H4 (cell line): ENCODE data around the gene ACVR2B. TPM values are rescaled to one million over a fixed set of nuclear protein-coding genes. Genes with fewer than 3 reads are reported as not detected.

Source experiments
- DNase-seq: peaks from one replicate; pipeline ENCODE4 v3.0.0-alpha.2; 2015; ENCODE audit warnings: low spot score
- total RNA-seq: library from RNA; depleted of rRNA; stranded (reverse); fragments of >200 nt; shearing (Covaris generic); gene quantifications from 2 replicates; pipeline ENCODE4 v1.2.3, GENCODE V29; 2014

The ACVR2B gene
- total RNA-seq, 1 experiment from 2014 or later, result 1.3 TPM

DNA sequence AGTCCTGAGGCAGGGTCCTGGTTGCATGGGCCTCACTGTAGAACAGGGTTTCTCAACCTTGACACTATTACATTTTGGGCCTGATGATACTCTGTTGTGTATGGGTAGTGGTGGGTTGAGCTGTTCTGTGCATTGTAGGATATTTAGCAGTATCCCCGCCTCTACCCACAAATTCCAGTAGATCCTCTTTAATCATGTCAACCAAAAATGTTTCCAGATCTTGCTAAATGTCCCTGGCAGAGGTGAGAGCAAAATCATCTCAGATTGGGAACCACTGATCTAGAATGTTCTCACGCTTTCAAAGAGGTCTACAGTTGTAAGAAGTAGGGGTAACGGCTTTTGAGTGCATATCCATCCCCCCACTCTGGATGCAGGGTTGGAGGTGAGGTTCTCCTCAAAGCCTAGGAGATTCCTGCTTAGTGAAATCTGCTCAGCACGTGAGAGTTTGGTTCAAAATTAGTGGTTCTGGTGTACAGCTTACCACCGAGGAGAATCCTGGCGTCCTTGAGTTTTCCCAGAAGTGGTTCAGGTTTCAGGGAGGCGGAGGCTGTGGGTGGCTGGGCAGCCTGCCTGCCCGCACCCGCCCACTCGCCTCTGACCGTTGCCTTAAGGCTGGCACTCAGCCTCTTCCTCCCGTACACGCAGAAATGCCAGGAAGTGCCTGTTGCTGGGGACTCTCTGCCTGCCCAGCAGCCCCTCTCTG is 5.3 kb downstream of the ACVR2B start:
- DNase-seq, result peak; percentile 79

DNA sequence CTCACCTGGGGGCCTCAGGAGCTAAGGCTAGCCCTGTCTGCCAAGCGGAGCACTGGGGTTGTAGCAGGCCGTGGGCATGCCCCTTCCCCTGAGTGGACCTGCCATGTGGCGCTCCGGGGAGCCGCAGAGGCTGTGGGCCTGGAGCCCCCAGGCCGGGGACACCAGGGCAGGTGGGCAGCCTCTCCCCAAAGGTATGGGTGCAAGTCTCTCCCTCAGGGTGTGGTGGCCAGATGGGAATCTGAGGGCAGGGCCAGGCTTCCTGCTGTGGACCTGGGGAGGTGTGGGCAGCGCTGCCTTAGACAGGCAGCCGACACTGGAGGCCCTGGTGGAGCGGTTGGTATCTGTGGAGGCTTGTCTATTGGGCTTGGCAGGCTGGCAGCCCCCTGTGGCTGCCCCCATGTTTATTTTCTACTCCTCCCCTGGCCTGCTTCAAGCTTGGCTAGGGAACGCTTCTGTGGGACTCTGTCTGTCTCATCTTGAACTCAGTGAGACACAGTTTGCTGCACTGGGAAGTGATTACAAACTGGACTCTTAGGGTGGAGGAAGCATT is 5.9 kb downstream of the ACVR2B start:
- DNase-seq, result no peak

DNA sequence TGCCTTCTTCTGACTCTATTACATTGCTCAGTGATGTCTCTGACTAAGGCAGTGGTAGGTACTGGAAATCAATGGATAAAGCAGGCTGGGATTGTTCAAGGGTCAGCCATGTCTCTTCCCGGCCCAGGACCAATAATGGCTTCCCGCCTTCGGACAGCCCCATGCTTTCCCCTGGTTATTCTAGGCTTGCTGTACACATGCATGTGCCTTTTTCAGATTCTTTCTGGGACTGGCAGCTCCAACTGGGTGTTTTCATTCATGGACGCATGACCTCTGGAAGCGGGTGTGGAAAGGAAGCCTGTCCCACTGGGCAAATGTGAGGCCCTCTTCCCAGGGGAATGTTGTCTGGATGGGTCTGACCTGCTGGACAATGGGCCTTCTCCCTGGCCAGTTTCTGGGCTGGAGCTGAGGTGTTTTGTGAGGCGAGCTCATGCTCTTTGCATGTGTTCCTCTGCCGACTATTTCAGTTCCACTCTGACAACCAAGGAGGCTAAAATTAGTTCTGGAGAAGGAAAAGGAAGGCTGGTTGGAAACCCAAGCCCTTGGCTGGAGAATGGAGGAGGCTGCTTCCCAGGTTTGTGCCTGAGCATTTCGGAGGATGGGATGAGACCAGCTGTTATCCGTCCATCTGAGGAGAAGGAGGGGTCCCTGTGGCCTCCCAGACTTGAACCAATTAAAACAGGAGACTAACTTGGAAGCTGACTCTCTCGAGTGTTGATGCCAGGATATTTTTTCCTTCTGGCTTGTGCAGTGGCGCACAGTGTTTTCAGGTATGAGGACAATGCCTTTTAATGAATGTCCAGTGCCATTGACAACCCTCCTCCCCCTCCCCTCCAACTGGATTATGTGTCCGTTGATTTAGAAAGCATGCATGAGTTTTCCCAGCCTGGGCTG is 6.9 kb downstream of the ACVR2B start:
- DNase-seq, result no peak

DNA sequence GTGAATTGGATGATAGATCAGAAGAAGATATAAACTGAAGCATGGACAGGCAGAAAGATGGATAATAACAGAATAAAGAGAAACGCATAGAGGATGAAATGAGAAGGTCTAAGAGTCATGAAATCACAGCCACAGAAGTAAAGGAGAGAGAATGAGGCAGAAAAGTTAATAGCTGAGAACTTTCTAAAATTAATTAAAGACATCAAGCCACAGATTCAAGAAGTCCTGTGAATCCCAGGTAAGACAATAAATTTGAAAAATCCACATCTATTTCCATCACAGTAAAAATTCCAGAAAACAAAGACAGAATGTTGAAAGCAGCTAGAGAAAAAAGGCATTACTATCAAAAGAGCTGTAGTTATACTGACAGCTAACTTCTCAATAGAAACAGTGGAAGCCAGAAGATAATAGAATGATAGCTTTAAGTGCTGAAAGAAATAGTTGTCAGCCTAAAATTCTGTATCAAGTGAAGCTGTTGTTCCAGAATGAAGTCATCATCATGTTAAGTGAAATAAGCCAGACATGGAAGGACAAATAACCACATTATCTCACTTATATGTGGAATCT is 12.0 kb downstream of the ACVR2B start:
- no peak for DNase-seq

DNA sequence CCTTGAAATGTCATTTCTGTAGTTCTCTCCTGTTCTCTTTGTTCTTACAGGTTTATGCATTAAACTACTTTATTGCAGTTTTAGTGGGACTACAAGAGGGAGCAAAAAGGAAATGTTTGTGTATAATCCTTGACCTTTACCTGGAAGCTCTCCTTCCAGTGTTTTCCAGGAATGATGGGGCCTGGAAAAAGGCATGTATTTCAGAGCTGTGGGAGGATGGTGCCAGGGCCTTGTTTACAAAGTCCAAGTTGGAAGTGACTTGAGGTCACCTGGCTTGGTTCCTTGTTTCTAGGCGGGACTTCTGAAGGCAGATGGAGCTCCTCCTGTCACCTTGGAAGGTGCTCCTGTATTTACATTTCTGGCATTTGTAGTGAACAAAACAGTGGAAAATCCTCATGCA is 15.1 kb downstream of the ACVR2B start:
- DNase-seq, result no peak

DNA sequence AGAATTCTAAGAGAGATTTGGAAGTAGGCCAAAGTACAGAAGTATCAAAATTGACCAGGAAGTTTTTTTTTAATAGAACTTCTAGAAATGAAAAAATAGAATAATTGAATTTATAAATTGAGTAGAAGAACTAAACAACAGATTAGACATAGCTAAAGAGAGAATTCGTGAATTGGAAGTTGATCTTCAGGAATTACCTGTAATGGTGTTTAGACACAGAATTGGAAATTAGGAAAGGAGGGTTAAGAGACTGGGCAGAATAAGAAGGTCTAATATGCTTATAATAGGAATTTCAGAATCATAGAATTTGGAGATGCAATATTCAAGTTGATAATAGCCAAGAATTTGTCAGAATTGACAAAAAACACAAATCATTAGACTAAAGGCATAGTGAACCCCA is 16.2 kb downstream of the ACVR2B start:
- no peak for DNase-seq

DNA sequence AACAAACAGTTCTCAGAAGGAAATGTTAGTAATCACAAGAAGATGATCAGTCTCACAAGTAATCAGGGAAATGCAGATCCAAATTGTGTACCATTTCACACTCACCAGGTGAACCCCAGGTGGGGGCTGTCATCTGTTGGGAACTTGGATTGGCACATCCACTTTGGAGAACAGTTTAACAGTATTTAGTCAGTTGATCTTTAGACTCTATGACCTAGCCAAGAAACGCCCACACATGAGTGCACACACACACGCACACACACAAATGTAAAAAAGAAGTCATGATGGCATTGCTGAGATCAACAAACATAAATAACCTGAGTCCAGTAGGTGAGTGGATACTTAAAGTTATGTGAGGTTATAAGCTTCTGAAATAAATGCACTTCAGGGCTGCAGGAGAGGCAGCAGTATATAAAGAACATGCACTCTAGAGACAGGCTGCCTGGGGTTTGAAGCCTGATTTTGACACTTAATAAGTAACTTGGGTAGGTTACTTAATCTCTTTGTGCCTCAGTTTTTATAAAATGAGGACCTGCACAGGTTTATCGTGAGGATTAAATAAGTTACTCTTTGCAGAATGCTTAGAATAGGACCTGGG is 17.7 kb downstream of the ACVR2B start:
- no peak for DNase-seq

DNA sequence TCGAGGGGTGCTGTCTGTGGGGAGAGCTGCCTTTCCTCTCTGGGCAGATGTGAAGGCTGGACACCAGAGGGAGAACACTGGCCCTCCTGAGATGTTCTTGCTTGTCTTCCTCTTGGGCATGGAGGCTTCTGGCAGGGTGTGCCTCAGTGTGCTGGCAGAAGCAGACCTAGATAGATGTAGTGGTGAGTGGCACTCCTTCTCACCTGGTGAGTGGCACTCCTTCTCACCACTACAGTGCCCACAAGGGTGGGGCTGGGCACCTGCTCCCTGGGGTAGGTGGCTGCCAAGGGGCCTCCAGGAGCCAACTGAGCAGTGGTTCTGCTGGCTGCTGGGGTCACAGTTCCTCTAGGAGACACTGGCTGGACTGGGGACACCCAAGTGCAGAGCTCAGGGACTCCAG is 18.7 kb downstream of the ACVR2B start:
- DNase-seq, result no peak

DNA sequence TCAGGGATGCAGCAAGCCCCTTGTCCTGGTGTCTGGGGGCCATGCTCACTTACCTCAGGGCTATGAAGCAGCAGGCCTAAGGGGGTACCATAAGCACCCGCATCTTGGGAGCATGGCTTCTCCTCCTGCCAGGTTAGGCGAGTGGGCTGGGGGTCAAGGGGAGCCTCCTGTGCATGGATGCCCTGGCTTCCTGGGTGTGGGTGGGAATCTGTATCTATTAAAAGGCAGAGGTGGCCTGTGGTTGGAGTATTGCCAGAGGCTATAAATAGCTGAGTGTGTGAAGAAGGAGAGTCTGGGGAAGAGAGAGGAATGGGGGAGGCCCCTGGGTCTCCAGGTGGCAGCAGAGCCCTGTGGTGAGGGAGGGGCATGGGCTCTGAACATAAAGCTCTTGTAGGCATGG is 19.5 kb downstream of the ACVR2B start:
- no peak for DNase-seq

DNA sequence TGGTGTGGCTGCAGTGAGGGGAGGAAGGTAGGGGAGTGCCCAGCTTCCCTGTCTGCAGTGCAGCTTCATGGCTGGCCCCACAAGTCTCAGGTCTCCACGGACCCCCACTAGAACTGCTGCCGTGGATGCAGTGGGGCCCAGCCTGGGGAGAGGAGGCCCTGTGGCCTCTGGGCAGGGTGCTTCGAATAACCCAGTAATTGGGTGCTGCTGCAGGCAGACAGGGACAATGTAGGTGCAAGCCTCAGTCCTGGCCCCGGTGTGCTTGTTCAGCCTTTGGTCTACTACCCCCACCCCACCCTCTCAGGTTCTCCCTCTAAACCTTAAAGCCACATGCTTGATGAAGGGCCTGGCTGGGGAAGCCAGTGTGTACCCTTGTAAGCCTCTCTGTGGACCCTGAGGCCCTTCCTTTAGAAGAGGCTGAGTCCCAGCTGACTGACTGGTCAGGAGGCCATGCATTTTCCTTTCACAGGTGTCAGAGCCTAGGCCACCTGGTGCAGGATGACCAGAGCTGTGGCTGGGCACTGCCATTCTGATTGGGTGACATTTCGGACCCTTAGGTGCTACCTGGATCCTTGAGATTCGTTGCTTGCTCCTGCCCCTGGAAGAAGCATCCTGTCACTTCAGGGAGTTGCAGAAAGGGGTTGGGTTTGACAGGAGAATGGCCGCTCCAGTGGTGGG is 21.4 kb downstream of the ACVR2B start:
- DNase-seq, result no peak

DNA sequence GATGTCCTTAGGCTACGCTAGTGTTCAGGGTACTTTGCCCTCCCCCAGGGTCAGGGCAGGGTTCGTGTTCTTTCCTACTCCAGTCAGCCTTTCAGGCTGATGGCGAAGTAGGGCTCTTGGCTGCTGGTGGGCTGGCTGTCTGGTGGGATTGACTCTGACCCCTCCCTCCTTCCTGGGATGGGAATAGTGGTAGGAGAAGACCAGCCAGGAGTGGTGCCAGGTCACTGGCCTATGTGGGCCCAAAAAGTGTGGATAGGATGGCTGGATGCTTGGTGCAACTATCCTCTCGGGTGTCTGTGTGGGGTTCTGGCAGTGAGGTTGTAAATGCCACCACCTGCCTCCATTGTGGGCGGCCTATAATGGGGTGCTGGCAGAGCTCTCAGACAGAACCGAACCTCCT is 22.0 kb downstream of the ACVR2B start:
- no peak for DNase-seq

DNA sequence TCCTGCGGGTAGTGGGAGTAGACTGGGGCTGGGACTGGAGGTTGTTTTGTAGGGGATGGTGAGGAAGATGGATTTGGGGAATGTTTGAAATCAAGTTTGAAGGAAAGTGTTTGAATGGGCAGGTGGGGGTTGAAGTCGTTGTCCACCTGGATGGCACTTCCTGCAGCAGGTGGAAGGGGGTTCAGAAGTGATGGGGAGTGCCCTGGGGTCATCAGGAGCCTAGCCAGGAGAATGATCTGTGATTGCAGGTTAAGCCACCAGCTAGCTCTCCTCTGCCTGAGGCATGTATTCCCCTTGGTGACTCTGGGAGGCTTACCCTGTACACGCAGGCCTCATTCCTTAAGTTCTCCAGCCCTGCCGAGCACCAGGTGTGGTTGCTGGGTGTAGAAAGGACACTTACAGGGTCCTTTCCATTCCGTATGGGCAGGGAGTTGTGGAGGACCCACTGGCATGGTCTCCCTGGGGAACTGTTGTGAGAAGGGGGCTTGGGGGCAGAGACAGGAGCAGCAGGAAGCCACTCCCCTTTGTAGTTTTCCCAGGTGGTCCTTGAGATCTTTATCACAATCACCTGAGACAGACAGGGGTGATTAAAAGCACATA is 22.6 kb downstream of the ACVR2B start:
- no peak for DNase-seq

DNA sequence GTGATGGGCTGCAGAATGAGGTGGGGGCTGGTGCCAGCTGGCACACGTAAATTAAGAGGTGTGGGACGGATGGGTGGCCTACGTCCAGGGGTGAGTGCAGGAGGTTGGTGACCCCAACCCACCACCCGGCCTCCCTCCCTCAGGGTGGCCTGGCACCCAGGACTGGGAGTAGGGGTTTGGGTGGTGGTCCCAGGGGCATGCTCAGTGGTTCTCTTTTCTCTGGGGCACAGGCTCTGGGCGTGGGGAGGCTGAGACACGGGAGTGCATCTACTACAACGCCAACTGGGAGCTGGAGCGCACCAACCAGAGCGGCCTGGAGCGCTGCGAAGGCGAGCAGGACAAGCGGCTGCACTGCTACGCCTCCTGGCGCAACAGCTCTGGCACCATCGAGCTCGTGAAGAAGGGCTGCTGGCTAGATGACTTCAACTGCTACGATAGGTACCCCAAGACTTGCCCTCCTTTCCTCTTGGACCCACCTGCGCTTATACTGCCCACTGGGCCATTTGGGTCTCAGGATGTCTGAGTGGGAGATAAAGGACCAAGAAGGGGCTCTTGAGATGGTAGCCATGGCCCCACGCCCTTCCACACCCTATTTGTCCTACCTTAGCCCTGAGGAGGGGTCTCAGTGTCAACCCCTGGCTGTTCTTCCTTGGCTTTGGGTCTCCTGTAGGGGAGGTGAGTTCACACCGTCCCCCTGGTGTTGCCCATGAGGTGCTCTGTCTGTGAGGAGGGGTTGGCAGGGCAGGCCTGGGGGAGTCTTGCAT is 23.5 kb downstream of the ACVR2B start:
- DNase-seq, result no peak

DNA sequence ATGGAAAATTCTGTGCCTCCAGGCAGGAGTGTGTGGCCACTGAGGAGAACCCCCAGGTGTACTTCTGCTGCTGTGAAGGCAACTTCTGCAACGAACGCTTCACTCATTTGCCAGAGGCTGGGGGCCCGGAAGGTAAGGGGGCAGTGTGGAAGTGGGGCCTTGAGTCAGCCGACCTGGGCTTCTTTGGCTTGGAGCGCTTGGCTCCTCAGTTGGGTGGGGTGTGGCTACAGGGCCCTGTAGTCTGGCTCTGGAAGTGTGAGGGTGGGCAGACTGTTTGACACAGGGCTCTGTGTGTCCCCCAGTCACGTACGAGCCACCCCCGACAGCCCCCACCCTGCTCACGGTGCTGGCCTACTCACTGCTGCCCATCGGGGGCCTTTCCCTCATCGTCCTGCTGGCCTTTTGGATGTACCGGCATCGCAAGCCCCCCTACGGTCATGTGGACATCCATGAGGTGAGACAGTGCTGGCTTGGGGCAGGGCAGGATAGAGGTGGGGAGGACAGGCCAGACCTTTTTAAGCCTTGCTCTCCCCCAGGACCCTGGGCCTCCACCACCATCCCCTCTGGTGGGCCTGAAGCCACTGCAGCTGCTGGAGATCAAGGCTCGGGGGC is 24.3 kb downstream of the ACVR2B start:
- DNase-seq, result no peak

DNA sequence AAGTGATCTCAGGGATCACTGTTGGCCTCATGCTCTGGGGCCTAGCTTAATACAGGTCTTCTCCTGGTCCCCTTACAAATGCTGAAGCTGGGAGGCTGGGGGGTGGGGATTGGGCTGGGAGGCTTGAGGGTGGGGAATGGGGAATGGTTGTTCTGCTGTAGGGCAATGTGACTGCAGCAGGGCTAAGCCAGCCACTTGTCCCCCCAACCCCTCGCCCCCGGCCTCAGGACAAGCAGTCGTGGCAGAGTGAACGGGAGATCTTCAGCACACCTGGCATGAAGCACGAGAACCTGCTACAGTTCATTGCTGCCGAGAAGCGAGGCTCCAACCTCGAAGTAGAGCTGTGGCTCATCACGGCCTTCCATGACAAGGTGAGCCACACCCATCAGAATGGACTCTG is 25.2 kb downstream of the ACVR2B start:
- no peak for DNase-seq

DNA sequence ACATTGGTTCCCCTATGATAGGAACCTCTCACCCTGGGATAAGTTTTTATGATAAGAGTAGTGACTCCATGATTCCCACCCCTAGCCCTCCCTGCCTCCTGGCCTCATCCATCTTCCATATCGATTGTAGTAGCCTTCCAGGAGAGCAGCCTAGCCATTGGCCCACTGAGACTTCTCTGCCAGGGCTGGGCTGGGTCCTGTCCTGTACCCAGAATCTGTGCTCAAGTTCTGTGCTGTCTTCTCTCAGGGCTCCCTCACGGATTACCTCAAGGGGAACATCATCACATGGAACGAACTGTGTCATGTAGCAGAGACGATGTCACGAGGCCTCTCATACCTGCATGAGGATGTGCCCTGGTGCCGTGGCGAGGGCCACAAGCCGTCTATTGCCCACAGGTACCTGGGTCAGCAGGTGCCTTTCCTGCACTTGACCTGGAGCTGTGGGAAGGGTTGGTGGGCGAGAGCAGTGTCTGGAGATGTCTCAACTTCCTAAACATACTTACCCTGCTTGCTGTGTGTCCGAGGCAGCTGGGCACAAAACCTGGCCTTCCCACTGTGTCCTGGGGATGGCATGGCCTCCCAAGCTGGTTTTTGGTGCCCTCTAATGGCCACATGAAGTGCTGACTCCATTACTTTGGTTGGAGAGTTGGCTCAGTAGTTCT is 25.9 kb downstream of the ACVR2B start:
- DNase-seq, result peak; percentile 42

DNA sequence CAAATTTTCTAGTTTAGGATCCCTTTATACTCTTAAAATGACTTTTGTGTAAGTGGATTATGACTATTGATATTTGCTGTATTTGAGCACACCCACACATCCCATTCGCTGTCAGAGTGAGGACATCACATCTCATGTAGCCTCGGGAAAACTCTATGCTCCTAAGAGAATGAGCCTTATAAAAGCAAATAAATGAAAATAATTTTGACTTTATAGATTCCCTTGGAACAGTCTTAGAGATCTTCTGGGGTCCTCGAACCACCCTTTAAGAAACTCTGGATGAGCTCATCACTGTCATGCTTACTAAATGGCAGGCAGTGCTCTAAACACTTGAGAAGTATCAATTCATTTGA is 26.4 kb downstream of the ACVR2B start:
- no peak for DNase-seq

DNA sequence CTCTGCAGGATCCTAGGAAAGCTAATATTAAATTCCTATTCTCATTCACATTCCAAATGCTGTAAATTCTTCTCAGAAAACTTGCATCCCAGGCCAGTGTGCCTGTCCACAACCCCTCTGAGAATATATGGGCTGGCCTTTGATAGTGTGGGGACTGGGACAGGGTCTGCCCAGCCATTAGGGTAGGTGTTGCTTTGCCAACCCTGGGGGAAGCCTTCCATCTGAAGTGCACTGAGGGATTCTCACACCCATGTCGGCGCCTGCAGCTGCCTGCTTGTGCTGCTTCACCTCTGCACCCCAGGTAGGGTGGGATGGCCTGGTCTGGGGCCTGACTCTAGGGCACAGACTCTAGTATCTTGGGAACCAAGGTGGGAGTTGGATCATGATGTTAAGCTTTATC is 27.2 kb downstream of the ACVR2B start:
- no peak for DNase-seq

DNA sequence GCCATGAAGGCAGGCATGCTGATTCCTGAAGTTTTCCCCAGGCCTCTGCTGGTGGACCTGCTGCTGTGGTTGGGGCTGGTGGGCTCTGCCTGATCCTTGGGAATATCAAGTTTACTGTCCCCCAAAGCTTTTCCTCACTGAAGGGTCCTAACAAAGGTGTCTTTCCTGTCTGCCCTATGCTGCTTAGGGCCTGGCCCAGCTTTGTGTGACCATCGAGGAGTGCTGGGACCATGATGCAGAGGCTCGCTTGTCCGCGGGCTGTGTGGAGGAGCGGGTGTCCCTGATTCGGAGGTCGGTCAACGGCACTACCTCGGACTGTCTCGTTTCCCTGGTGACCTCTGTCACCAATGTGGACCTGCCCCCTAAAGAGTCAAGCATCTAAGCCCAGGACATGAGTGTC is 29.3 kb downstream of the ACVR2B start:
- DNase-seq, result no peak

DNA sequence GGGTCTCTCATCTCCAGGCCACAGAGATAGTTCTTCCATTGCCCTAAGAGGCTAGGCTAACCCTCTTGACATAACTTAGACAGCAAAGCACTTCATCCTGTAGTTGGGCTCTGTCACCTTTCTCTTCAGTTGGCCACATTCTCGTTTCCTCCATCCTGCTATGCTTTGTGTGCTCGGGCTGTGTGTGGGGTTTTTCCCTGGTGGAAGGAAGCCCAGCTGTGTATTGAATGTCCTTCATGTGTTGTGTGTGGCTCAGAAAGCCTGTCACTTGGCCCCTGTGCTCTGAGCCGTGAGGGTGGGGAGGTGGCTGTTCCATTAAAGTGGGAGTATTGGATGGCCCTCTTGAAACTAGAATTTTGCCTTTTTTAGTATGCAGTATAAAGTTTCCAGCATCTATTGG is 33.6 kb downstream of the ACVR2B start:
- DNase-seq, result no peak
